Cerebellar cortex (tissue), 1 donor: Measurements from ENCODE around the gene SYT15B.
"Not testable (repeated sequence)": the region's sequence is repeated elsewhere in the genome, so short reads cannot be mapped to it uniquely, and the experiment has no call there.

ENCODE experiments used
- DNase-seq: peaks from one replicate; pipeline ENCODE4 v3.0.0-alpha.2; 2015; ENCODE audit warnings: low spot score

The SYT15B gene

DNA sequence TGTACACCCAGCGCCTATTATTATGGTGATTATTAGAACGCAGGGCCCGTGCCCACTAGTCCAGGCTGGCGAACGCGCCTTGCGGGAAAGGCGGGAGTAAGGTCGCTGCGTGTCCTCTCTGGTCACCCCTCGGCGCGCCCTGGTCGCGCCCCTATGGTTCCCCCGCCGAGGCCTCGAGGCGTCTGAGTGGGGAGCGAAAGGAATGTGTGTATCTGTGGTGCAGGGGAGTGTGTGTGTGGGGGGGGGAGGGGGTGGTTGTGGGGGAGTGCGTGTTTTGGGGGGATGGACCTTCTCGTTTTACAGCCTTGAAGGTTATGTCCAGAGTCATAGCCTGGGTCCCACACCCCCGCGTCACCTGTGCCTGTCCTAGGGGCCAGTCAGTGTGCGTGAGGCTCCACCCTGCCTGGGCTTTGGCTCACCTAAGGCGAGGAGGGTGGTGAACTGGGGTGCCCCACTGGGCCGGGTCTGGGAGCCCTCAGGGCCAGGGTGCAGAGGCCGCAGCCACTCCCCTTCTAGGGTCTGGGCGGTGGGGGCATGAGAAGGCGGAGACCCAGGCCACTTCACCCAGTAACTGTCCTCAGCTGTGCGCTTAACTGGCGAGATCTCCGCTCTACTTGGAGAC lies at the start of gene SYT15B:
TSS of gene SYT15B (minus strand) at position 39 of the 622 bp plus-strand sequence. CDS start 952 bp downstream, outside the sequence.
- not testable (repeated sequence) for DNase-seq

DNA sequence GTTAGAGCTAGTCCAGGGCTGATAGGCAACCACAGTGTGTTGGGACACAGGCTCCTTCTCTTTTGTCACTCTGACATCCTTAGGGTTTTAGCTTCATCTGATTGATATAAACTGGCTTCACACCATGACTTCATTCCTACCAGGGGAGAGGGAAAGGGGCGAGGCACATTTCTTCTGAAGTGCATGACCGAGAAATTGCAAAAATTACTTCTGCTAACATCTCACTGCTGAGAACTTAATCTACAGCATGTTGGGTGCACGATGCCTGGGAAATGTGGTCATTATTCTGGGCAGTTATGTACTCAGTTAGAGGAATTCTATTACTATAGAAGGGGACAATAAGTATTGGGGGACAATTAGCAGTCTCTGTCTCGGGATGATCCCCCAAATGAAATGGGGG lies 16.2 kb upstream of the SYT15B start:
- DNase-seq = not testable (repeated sequence)

DNA sequence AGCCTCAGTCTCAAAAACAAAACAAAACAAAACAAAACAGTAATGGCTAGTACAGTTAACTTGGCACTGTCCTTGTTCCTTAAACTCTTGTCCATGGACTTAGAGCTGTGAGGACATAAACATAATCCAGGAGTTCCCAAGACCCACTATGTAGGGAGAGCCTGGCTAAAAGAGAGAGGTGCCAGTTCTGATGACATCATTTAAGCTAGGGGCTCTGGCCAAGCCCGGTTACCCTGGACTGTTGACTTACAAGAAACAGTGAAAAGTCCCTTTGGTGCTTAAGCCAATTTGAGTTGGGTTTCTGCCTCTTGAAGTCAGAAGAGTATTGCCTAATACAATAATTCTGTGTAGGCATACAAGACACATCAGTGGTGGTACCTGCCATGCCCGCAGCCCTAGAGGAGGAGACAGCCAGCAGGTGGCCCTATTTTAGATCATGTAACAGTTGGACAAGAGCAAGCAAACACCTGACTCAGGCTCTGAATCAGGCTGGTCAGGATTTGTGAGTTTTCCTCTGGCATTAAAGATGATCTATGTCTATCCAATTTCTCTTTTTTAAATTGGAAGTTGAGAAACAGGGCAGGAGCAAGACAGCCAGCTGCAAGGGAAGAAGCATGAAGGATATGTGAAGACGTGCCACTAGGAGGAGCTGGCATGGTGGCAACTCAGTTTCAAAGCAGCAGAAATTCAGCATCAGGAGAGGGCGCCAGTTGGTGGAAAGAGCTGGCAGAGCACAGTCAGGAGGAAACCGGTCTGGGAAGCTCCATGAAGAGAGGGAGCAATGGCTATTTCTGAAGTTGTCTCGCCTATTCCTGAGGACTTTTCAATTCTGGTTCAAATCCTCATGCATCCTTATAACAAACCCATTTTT lies 12.2 kb upstream of the SYT15B start:
- peak; percentile 84 for DNase-seq

DNA sequence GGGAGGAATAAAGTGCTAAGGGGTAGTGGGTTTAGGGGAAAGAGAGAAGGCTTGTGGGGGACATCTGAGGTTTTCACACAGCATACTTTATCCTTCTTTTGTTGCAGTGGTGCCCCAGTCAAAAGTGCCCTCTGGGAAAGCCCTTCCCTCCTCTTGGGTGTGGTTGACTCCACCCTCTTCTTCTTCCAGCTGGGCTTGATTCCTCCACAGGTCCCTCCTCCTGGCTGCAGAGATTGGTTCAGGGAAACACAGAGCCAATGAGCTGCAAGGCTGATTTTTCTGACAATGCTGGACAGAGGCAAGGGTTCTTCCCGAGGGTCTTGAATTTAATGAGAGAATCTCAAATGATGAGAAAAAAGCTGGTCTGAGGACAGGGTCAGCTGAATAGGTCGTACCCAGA lies 7.4 kb upstream of the SYT15B start:
- not testable (repeated sequence) for DNase-seq

DNA sequence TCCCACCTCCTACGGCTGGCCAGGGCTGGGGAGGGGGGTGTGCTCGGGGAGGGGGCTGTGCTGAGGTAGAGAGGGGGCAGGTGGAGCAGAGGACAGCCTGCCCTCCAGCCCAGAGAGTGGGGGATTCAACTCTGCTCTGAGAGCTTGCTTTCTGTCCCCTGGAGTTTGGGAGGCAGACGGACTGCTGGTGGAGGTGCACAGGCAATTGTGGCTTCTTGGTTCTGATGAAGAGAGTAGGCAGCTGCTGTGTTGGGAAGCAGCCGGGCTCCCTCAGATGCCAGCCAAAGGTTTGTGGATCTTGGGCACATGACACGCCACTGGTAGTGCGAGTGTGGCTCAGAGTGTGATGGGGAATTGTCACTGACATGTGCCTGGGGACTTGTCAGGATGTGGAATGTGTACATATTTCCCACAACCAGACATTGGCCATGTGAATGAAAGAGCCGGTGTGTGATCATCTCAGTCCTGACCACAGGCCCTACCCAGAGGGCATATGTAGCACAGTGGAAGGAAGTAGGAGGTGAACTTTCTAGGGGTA lies 5.3 kb upstream of the SYT15B start:
- not testable (repeated sequence) for DNase-seq

- peak; percentile 47 for DNase-seq
Observed at GRCh38 chr10:47768085-47768484, 4.7 kb upstream of the SYT15B start.

DNA sequence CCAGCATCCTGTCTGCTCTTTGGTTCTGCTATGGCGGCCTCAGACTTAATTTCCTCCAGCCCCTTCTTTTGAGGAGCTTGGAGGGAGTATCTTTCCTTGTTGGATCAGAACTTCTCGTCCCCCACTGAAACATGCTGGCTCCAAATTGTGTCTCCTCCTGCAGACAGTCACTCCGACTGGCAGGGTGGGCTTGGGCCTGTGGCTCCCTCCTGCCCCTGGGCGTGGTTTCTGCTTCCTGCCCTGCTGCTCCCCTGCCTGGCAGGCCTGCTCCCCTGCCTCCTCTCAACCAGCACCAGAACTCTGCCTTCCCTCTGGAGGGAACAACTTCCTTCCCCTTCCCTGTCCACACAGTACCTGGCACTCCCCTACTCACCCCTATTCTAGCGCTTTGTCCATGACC lies 3.8 kb upstream of the SYT15B start:
- DNase-seq = not testable (repeated sequence)

- DNase-seq = not testable (repeated sequence)
Observed at GRCh38 chr10:47765232-47765631, 1.8 kb upstream of the SYT15B start.

- DNase-seq = not testable (repeated sequence)
Observed at GRCh38 chr10:47762674-47763553, 478 bp downstream of the SYT15B start.

GRCh38 chr10:47758855-47759254 lies 4.5 kb downstream of the SYT15B start:
- not testable (repeated sequence) for DNase-seq

GRCh38 chr10:47756169-47756568 lies 7.2 kb downstream of the SYT15B start:
- DNase-seq = not testable (repeated sequence)

DNA sequence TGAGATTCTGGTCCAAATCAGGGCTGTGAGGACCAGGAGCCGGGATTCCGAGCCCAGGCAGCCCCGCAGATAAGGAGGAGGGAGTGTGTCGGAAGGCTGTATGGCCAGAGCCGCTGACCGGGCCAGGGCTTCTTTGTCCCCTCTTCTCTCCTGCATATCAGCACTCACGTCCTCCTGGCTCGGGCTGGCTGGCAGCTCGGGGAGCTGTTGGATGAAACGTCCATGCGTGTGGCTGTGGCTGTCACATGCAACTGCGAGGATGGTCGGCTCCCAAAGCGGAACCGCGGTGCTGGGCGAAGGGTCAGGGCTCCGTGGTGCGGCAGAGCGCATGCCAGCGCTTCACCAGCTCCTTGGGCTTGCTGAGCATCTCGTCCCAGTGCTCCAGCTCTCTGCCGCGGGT lies 9.5 kb downstream of the SYT15B start:
- not testable (repeated sequence) for DNase-seq

DNA sequence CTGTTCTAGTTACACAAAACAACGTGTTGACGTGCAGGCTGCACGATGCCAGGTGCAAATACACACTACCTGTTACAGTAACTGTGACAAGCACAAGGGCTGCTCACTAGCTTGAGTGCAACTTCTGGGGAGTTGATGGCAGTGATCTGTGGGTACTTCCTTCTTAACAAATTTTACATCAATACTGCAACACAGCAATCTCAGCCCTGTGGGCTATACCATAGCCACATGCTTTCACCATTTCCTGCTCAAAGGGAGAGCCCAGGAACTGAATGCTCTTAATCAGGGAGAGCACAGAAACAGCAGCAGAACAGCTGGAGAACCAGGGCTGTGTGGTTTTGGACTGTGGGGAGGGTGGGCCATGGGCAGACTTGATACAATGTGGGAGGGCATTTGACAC lies 10.2 kb downstream of the SYT15B start:
- DNase-seq = not testable (repeated sequence)

DNA sequence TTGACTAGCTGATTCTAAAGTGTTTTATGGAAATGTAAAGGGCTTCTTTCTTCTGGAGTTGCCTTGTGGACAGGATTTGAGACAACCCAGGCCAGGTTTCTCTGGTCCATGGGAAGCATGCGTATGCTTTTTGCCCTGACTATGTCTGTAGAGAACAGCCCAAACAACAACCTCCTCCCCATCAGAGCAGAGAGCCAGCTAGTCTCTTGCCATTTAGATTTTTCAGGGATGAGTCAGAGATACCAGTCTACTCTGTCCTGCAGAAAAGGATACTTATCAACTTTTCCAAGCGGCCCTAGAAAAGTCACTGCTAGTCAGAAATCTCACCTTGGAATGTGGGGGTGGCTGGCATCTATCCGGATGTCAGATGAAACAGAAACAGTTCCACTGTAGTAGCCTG lies 11.6 kb downstream of the SYT15B start:
- DNase-seq = not testable (repeated sequence)

DNA sequence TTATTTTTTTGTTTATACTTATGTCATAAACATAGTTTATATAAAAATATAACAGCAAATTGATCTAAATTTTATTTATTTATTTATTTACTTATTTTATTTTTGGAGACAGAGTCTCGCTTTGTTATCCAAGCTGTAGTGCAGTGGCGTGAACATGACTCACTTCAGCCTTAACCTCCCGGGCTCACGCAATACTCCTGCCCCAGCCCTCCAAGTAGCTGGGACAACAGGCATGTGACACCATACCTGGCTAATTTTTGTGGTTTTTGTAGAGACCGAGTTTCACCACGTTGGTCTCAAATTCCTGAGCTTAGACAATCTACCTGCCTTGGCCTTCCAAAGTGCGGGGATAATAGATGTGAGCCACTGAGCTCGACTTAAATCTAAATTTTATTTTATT lies 13.0 kb downstream of the SYT15B start:
- not testable (repeated sequence) for DNase-seq

DNA sequence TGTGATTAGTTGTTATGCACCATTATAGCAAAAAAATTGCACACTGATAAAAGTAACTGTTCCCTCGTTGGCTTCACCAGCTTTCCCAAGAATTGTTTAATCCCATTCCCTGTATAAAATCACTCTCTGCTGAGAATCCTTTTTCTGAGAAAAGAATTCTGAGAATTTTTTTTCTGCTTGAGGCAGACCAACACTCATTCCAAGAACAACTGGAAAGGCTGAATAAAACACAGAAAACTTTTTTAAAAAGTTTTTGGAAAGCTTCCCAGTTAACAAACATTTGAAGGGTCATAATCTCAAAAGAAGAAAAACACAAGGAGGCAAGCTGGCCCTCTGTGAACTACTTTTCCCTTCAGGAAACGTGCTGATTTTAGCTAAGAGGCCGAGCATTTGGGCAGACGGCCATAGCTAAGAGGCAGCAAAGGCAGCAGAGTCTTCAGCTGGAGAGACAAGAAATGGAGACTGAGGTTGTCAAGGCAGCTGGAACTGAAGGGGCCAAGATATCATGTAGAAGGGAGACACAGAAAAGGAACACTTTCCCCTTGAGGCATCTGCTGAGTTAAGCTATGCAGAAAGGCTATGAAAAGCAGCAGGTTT lies 16.5 kb downstream of the SYT15B start:
- not testable (repeated sequence) for DNase-seq

DNA sequence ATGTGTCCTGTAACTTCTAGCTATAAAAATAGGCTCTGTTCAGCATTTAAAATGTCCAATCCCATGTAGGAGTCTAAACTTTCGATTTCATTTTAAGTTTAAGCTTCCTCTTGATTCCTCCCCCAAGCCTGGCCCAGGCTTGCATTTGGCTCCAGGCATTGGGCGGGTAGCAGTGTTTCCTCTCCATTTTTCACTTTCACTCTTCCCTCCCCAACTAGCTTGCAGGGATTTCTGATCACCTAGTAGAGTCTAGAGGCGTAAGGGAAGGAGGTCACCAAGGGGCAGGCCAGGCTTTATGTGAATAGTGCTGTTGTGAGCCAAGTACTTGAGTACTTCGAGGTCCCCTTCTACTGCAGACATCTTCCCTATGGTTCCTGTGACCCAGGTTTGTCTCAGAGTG lies 18.5 kb downstream of the SYT15B start:
- not testable (repeated sequence) for DNase-seq

DNA sequence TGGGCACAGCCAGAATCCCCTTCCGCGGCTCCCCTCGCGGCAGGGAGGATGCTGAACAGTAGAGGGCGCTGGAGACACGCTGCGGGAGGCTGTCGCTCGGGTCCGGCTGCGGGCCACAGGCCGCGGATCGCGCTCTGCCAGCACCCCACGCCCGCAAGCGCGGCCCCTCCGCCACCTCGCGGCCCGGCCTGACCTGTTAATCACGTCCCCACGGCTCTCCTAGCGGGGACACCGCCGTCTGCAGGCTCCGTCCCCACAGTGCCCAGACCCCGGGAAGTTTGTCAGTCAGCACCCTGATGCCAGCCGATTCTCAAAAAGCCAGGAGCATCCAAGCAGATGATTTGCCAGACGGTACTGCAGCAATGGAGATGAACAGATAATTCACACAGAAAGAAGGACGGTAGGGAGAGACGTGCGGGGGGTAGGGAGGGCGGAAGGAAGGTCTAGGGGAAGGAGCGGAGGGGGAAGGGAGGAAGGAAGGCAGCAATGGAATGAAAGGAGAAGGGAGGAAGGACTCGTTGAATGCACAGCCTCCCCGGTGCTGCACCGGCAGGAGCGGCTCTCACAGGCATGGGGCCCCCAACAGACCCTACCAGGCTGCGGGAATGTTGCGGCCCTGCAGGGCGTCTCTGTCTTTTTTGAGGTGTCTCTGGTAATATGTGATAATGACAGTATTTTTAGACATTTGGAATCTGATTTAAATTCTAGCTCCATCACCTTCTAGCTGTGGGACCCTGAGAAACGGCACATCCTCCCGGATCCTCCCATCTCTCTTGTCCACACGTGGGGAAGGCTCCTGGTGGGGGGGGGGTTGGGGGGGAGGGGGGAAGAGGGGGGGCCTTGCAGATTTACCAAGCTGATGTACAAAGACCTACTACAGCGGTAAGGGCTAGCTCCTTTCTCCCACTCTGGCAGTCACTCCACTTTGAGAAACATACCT lies 19.5 kb downstream of the SYT15B start:
- peak; percentile 17 for DNase-seq

GRCh38 chr10:47740868-47741267 lies 22.5 kb downstream of the SYT15B start:
- DNase-seq = not testable (repeated sequence)

- not testable (repeated sequence) for DNase-seq
Observed at GRCh38 chr10:47730911-47731310, 32.5 kb downstream of the SYT15B start.
